ENCODE measurements around the gene FOXJ3.

FOXJ3 gene

DNA sequence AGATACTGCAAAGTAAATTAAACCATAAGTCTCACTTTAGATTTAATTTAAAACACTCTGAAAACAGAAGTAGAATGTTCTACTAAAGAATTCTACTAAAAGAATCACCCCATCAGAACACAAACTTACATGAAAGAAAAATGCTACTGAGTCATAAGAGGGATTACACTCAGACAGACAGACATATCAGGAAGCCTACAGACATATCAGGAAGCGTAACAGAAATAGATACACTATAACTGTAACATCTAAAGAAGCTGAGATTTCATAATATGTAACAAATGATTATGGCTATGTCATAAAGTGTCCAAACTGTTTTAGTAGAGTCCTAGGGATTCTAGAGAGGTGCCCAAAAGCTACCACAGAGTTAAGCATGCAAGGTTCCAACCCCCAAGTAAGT is 23.9 kb downstream of the FOXJ3 start:
- no peak for DNase-seq (ENCODE audit: low read depth, low spot score)

DNA sequence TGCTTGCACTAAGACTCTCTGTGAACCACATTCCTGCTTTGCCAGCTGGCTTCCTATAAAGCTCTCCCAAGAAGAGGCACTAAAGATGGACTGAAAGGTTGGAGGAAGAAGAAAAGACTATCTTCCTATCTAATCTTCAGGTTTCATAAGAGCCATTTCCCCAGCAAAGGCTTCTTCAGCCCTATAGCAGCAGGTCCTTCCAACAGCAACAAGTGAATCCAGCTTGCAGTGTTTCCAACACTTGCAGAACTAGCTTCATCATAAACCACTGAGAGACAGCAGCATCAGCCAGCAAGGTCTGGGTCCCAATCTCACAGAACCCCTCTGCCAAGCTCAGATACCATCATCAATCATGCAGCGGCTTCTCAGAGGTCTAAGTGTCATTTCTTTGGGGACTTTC is 28.1 kb downstream of the FOXJ3 start:
- DNase-seq (ENCODE audit: low read depth, low spot score): no peak

GRCh38 chr1:42305639-42306038 is 29.4 kb downstream of the FOXJ3 start:
- DNase-seq (ENCODE audit: low read depth, low spot score): no peak

- DNase-seq (ENCODE audit: low read depth, low spot score): no peak
These were observed 33.0 kb downstream of the FOXJ3 start for GRCh38 chr1:42302034-42302433.

DNA sequence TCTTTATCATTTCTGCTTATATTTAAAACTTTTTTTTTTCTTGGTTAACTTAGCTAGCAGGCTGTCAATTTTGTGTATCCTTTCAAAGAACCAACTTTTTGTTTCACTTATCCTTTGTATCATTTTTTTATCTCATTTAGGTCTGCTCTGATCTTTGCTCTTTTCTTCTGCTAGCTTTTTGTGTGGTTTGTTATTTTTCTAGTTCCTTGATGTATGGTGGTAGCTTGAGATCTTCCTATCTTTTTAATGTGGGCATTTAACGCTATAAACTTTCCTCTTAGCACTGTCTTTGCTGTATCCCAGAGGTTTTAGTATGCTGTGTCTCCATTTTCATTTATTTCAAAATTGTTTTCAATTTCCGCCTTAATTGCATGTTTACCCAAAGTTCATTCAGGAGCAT is 36.5 kb downstream of the FOXJ3 start:
- DNase-seq (ENCODE audit: low read depth, low spot score): no peak

DNA sequence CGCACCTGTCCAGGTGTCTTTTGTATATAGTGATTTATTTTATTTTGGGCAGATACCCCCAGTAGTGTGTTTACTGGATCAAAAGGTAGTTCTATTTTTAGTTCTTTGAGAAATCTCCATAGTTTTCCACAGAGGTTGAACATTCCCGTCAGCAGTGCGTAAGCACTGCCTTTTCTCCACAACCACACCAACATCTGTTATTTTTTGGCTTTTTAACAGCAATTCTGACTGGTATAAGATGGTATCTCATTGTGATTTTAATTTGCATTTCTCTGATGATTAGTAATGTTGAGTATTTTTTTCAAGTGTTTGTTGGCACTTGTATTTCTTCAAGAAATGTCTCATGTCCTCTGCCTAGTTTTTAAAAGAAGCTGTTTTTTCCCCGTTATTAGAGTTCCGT is 39.2 kb downstream of the FOXJ3 start:
- DNase-seq (ENCODE audit: low read depth, low spot score): no peak

- DNase-seq (ENCODE audit: low read depth, low spot score): no peak
These were observed 44.9 kb downstream of the FOXJ3 start for GRCh38 chr1:42290130-42290529.

- DNase-seq (ENCODE audit: low read depth, low spot score): no peak
These were observed 46.6 kb downstream of the FOXJ3 start for GRCh38 chr1:42288311-42288985.

GRCh38 chr1:42282867-42283583 is 52.0 kb downstream of the FOXJ3 start:
- DNase-seq (ENCODE audit: low read depth, low spot score): no peak

DNA sequence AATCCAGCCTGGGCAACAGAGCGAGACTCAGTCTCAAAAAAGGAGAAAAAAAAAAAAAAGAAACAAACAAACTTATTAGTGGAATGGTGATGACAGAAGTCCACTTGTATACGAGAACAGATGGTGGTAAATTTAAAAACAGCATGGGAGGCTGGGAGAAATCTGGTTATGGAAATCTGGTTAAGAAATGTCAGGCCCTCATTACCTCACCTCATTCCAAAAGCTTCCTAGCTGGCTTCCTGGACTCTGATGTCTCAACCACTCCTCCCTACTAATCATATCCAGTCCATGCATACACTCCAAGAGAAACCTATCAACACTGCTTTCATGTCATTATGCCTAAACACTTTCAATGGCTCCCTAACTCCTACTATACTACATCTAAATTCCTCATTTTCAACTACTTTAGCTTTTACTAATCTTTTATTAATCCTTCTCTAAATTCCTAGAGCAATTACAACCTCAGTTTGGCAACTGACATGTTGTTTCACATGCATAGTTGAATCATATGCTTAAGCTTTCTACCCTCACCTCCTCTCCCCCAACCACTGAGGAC is 52.9 kb downstream of the FOXJ3 start:
- DNase-seq (ENCODE audit: low read depth, low spot score): no peak

DNA sequence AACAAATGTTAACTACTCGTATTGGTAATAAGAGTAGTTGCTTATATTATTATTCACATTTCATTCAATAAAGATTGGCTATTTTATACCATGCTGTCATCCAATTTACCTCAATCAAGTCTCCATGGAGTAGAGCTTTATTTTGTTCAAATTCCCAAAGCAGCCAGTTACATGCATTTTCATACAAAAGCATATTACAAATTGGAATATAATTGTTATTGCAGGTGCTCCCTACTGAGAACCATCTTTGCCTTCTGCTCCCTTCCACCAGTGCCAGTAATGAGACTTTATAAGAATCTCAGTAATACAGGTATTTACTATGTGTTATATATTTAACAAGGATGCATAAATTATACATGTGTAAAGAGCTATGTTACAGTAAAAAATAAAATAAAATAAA is 54.2 kb downstream of the FOXJ3 start:
- no peak for DNase-seq (ENCODE audit: low read depth, low spot score)

- DNase-seq (ENCODE audit: low read depth, low spot score): no peak
These were observed 56.0 kb downstream of the FOXJ3 start for GRCh38 chr1:42279055-42279454.

DNA sequence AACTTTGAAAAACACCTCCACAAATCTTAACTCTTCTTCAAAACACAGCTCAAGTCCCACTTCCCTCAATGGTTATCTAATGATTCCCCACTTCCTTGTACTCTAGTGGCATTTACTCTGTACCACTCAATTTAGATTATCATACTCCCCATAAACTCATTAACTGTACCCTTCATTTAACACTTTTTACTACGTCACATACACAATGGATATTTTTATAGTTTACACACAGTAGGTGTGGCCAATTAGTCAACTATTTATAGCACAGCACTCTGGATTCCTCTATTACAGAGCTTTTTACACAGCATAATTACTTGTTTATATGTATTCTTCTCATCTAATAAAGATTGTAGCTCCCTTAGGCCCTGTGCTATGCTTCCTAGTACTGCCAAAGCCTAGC is 62.1 kb downstream of the FOXJ3 start:
- no peak for DNase-seq (ENCODE audit: low read depth, low spot score)

GRCh38 chr1:42267904-42268303 is 67.1 kb downstream of the FOXJ3 start:
- no peak for DNase-seq (ENCODE audit: low read depth, low spot score)

- DNase-seq (ENCODE audit: low read depth, low spot score): no peak
These were observed 68.5 kb downstream of the FOXJ3 start for GRCh38 chr1:42266253-42267135.

DNA sequence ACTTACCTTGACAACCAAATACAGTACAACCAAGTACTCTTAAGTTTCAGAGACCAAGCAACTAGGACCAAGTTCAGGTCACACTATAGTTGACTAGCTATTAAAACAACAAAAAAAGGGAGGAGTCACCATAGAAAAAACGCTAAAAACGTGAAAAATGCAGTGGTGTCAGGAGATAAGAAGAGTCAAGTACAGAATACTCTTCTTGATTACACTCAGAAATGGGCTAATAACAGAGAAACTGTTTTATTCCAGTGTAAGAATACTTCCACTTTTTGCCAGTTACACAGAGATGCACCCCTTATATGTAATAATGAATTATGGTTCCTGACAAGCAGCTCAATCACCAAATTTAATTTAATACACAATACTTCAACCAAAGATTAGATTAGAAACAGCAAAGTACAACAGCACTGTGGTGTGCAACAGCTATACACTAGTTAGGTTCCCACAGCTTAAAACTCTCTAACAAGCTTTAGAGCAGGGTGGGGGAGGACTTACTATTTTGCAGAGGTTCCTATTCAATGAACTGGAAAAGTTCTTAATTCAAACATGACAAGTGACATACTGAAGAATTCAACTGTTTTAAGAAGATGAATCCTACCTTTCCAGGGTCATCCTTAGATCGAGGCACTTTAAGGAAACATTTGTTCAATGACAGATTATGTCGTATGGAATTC is 70.4 kb downstream of the FOXJ3 start:
- no peak for DNase-seq (ENCODE audit: low read depth, low spot score)

GRCh38 chr1:42263019-42263418 is 72.0 kb downstream of the FOXJ3 start:
- DNase-seq (ENCODE audit: low read depth, low spot score): no peak

DNA sequence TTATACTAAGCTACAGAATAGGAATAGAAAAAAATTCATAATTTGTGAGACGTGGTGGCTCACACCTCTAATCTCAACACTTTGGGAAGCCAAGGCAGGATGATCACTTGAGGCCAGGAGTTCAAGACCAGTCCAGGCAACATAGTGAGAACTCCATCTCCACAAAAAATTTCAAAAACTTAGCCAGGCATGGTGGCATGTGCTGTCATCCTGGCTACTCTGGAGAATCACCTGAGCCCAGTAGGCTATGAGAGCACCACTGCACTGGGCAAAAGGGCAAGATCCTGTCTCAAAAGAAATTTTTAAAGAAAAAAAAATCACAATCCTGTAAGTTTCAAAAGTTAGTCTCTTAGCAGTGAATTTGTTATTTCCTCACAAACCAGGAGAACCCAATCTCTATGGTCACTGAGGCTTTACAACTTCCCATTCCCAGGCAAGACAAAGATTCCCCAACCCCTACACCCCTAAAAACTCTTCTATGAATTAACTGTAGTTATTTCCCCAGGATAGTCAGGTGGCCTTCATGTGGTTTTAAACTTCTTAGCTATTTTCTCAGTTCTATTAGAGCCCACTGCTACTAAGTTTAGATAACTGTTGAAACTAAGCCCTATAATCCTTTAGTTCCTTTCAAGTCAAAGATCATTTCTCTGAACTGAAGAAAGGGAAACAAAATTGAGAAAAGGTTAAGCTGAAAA is 74.5 kb downstream of the FOXJ3 start:
- DNase-seq (ENCODE audit: low read depth, low spot score): no peak

DNA sequence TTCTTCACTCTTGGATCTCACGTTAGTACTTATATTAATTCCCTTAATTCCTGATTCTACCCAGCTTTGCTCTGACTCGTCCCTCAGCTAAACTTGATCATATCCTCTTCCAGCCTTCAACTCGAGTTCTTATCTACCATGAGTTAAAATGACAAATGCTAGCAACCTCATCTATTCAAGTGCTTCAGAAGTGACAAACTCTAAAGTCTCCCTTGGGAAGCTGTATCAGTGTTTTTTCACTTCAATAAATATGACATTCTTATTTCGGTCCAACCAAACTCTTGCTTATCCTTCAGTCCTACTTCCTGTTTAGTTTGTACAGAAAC is 75.3 kb downstream of the FOXJ3 start:
- DNase-seq (ENCODE audit: low read depth, low spot score): no peak

- DNase-seq (ENCODE audit: low read depth, low spot score): no peak
These were observed 75.8 kb downstream of the FOXJ3 start for GRCh38 chr1:42259059-42259738.

- no peak for DNase-seq (ENCODE audit: low read depth, low spot score)
These were observed 76.8 kb downstream of the FOXJ3 start for GRCh38 chr1:42258218-42258617.
